ENCODE data around the gene SLC31A2.
"Not testable (repeated sequence)": the region's sequence is repeated elsewhere in the genome, so short reads cannot be mapped to it uniquely, and the experiment has no call there.

DNA sequence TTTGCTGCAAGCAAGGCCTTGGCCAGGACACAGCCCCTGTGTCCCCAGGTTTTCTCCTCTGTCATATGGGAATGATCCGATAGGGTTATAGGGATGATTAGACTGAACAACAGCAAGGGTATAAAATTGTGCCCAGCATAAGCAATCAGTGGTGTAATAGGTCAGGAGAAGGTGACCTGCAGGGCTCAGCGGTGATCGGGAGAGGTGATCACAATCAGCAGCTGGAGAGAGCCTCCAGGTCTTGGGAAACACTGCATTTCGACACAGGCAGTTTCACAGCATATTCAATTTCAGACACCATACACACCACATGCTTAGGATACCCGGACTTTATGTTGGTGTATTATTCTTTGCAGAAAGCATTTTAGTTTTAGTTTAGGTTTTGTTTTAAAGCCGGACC is 45.5 kb upstream of the SLC31A2 start:
- TF ChIP-seq, protein P1, sequence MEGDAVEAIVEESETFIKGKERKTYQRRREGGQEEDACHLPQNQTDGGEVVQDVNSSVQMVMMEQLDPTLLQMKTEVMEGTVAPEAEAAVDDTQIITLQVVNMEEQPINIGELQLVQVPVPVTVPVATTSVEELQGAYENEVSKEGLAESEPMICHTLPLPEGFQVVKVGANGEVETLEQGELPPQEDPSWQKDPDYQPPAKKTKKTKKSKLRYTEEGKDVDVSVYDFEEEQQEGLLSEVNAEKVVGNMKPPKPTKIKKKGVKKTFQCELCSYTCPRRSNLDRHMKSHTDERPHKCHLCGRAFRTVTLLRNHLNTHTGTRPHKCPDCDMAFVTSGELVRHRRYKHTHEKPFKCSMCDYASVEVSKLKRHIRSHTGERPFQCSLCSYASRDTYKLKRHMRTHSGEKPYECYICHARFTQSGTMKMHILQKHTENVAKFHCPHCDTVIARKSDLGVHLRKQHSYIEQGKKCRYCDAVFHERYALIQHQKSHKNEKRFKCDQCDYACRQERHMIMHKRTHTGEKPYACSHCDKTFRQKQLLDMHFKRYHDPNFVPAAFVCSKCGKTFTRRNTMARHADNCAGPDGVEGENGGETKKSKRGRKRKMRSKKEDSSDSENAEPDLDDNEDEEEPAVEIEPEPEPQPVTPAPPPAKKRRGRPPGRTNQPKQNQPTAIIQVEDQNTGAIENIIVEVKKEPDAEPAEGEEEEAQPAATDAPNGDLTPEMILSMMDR (IDR thresholded peaks at IDR 0.05), result not testable (repeated sequence)
- not testable (repeated sequence) for TF ChIP-seq POLR2AphosphoS5, POLR2A (IDR thresholded peaks at IDR 0.05)

Measured in prostate gland (tissue), 2 donors.